GM12878 (cell line): ENCODE data around the gene NPBWR2. TPM values are rescaled to one million over a fixed set of nuclear protein-coding genes. Genes with fewer than 3 reads are reported as not detected.

ENCODE experiments used
- ATAC-seq: fragments of 200-7000 bp; cut with Tn5 transposase; 3 replicates; pipeline ENCODE4 v1.9.1; 2020; ENCODE audit warnings: mild to moderate bottlenecking, moderate library complexity
- BruUV-seq: library from RNA; stranded (reverse); fragments of 400-500 nt; replicated peaks from 2 replicates; lab custom pipeline; 2021; lab: Mats Ljungman, UMichigan
- CTCF ChIA-PET: fragments of 300-600 bp; sonication (Branson Sonifier 250); formaldehyde crosslinking; extraction: SDS; loops from one replicate; lab custom pipeline; 2021; ENCODE audit warnings: inconsistent platforms; lab: Yijun Ruan, JAX
- POLR2A ChIA-PET: fragments of 350-600 bp; formaldehyde crosslinking; extraction: SDS; loops from one replicate; lab custom pipeline; 2021; ENCODE audit warnings: inconsistent platforms; lab: Charles Lee
- RAD21 ChIA-PET: fragments of 300-600 bp; sonication (Branson Sonifier 250); formaldehyde crosslinking; loops from one replicate; lab custom pipeline; 2023; ENCODE audit warnings: antibody characterized with exemption; ENCODE audit not compliant: unreplicated experiment; lab: Charles Lee
- SMC1A ChIA-PET: fragments of 300-600 bp; sonication (Branson Sonifier 250); formaldehyde crosslinking; loops from one replicate; lab custom pipeline; 2023; ENCODE audit not compliant: unreplicated experiment, uncharacterized antibody; lab: Charles Lee
- DNase-seq: peaks from one replicate; pipeline ENCODE4 v3.0.0-alpha.2; 2011; ENCODE audit warnings: low read depth, low spot score
- FAIRE-seq: peaks from 3 replicates; lab custom pipeline; 2011; peaks lifted over from hg19 to GRCh38; lab: Jason Lieb, UNC
- H2AFZ ChIP-seq: 2 replicates; pipeline ENCODE4 v1.6.0; 2011; ENCODE audit warnings: low read depth, low read length, control low read depth; ENCODE audit not compliant: control insufficient read depth
- H3K27ac ChIP-seq: 2 replicates; pipeline ENCODE4 v1.5.1; 2011; ENCODE audit warnings: control low read depth; ENCODE audit not compliant: control insufficient read depth, insufficient read depth
- H3K27me3 ChIP-seq, 2 experiments: replicated peaks in 1 of 2; 2 replicates each; pipeline versions ENCODE4 v1.6.0 to v1.6.1; 2011; ENCODE audit warnings: low read length in 1 of 2; ENCODE audit not compliant: control insufficient read depth in 2 of 2, insufficient read depth in 2 of 2
- H3K36me3 ChIP-seq, 2 experiments: 2 replicates each; pipeline ENCODE4 v1.5.1; 2011; ENCODE audit warnings: low read length in 1 of 2; ENCODE audit not compliant: control insufficient read depth in 2 of 2, insufficient read depth in 2 of 2
- H3K4me1 ChIP-seq: 2 replicates; pipeline ENCODE4 v1.6.1; 2011; ENCODE audit warnings: mild to moderate bottlenecking, low read length, moderate library complexity, mixed read lengths; ENCODE audit not compliant: control insufficient read depth, insufficient read depth
- H3K4me2 ChIP-seq: 2 replicates; pipeline ENCODE4 v1.6.0; 2011; ENCODE audit warnings: control low read depth; ENCODE audit not compliant: control insufficient read depth, insufficient read depth
- H3K4me3 ChIP-seq: fragments of 200-600 bp; sonication (generic); 2 replicates; pipeline ENCODE4 v1.5.1; 2016
- H3K79me2 ChIP-seq: 2 replicates; pipeline ENCODE4 v1.6.0; 2011; ENCODE audit warnings: low read length; ENCODE audit not compliant: control insufficient read depth, insufficient read depth
- H3K9ac ChIP-seq: 2 replicates; pipeline ENCODE4 v1.8.0; 2011; ENCODE audit warnings: low read length, control low read depth, mixed read lengths; ENCODE audit not compliant: control insufficient read depth, insufficient read depth
- H3K9me3 ChIP-seq: replicated peaks from 3 replicates; pipeline ENCODE4 v1.5.1; 2011; ENCODE audit warnings: mild to moderate bottlenecking, low read length; ENCODE audit not compliant: control insufficient read depth, insufficient read depth
- H4K20me1 ChIP-seq: 2 replicates; pipeline ENCODE4 v1.6.0; 2011; ENCODE audit not compliant: control insufficient read depth, insufficient read depth
- WGBS: methylation state at CpG from one replicate; pipeline ENCODE4 v1.1.6; 2016; ENCODE audit warnings: low lambda C conversion rate; ENCODE audit not compliant: insufficient replicate concordance, insufficient coverage; ENCODE audit errors: missing lambda C conversion rate; 5-methylcytosine and 5-hydroxymethylcytosine counted together
- in situ Hi-C: fragments of 300-500 bp; cut with MboI; formaldehyde crosslinking; loops from 9 replicates; pipeline ENCODE4 v1.14.3; 2018; ENCODE audit warnings: mixed read lengths
- intact Hi-C: fragments of 100-400 bp; cut with micrococcal nuclease; formaldehyde crosslinking; loops from one replicate; pipeline ENCODE4 v1.14.2; 2022; ENCODE audit not compliant: unreplicated experiment
- polyA plus RNA-seq, 11 experiments: library from polyadenylated mRNA; depleted of rRNA in 4 of 11; unstranded in 6 of 11; stranded (reverse) in 5 of 11; fragments of >200 nt; fragmentation: Nextera tagmentation in 4 of 11; fragmentation: Illumina TruSeq in 1 of 11; extraction: Ambion mirVana in 4 of 11; extraction: Trizol in 1 of 11; gene quantifications; 1 replicate in 1 of 11; 2 replicates in 10 of 11; pipeline versions ENCODE4 v1.2.1 to v1.2.3, GENCODE V29; 2011 to 2016; ENCODE audit warnings: inconsistent platforms in 2 of 11, missing spikeins in 2 of 11, low read depth in 1 of 11
- total RNA-seq, 4 experiments: library from RNA; depleted of rRNA in 3 of 4; stranded (reverse); fragments of >200 nt in 3 of 4; fragmentation: Illumina TruSeq in 1 of 4; extraction: Trizol in 1 of 4; gene quantifications; 2 replicates each; pipeline versions ENCODE4 v1.2.1 to v1.2.3, GENCODE V29; 2013 to 2021
- TF ChIP-seq, protein P1 (sequence below): IDR thresholded peaks from 2 replicates; pipeline ENCODE4 v1.6.1; 2012; ENCODE audit warnings: low read length, inconsistent platforms
- TF ChIP-seq, protein P2 (sequence below): fragments of 450-650 bp; IDR thresholded peaks from 2 replicates; pipeline ENCODE4 v1.6.1; 2016; ENCODE audit warnings: mild to moderate bottlenecking
- TF ChIP-seq, protein P3 (sequence below): fragments of 150-350 bp; IDR thresholded peaks from 2 replicates; pipeline ENCODE4 v1.6.1; 2014; ENCODE audit warnings: mild to moderate bottlenecking, low read depth, low read length

NPBWR2 gene
- total and polyA plus RNA-seq, 10 of the 15 experiments (the other 5 are each of a cell fraction or from before 2014, with no cell fraction given) = not detected

DNA sequence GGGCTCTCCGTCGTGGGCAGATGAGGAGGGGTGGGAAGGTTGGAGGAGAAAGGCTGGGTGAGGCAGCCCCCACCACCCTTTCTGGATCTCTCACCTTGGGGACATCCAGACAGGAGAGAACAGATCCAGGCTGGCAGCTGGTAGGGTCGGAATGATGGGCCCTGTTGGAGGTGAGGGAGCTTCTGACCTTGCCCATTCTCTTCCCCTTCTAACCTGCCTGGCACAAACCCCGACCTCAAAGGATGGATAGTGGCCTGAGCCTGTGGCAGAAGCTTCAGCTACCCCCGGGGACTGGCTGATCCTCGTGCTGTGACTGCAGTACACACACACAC is 6.0 kb upstream of the NPBWR2 start (continued):
- TF ChIP-seq, protein P1, sequence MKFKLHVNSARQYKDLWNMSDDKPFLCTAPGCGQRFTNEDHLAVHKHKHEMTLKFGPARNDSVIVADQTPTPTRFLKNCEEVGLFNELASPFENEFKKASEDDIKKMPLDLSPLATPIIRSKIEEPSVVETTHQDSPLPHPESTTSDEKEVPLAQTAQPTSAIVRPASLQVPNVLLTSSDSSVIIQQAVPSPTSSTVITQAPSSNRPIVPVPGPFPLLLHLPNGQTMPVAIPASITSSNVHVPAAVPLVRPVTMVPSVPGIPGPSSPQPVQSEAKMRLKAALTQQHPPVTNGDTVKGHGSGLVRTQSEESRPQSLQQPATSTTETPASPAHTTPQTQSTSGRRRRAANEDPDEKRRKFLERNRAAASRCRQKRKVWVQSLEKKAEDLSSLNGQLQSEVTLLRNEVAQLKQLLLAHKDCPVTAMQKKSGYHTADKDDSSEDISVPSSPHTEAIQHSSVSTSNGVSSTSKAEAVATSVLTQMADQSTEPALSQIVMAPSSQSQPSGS = no peak
- TF ChIP-seq, protein P2, sequence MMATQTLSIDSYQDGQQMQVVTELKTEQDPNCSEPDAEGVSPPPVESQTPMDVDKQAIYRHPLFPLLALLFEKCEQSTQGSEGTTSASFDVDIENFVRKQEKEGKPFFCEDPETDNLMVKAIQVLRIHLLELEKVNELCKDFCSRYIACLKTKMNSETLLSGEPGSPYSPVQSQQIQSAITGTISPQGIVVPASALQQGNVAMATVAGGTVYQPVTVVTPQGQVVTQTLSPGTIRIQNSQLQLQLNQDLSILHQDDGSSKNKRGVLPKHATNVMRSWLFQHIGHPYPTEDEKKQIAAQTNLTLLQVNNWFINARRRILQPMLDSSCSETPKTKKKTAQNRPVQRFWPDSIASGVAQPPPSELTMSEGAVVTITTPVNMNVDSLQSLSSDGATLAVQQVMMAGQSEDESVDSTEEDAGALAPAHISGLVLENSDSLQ = no peak
- TF ChIP-seq, all 136 proteins: peak for 0

DNA sequence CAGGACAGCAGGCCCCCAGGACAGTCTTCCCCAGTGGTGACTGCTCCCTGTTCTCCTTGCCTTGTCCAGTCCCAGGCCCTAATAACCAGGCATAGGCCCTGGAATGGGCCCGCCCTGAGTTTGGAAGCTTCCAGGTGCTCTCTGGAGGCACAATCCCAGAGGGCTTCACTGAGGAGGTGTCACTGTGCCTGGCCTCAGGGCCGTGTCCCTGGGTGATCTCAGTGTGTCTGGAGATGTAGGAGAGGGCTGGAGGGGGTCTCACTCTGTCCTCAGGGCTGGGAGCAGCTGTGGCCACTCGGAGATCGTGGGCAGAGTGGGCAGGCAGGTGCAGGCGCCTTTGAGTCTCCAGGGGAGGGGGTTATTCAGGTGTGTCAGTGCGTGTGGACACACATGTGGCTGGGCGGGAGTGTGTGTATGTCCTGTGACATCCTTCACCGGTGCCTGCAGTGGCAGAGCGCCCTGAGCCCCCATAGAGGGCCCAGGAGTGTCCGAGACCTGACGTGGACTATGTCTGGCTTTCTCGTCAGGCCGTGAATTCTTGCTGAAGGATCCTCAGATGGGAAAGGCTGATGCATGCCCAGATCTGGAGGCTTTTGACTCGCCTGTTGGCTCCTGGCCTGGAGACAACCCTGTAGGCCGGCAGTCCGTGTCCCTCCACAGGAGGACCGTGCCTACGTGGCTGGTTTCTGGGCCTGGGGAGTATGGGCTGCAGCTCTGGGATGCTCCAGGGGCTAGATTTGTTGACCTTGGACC is 5.5 kb upstream of the NPBWR2 start:
- SMC1A ChIA-PET = interaction anchor here (0.8 to 2.3 kb wide), 3 partner anchors 10 to 30 kb away, joined by 3 to 7 read pairs (median 3); partner anchors contain the start of gene LKAAEAR1
- H3K9me3 ChIP-seq = no peaks in the 10 kb centered on the region
- in situ Hi-C loops = no loop called here
- TF ChIP-seq, protein P3, sequence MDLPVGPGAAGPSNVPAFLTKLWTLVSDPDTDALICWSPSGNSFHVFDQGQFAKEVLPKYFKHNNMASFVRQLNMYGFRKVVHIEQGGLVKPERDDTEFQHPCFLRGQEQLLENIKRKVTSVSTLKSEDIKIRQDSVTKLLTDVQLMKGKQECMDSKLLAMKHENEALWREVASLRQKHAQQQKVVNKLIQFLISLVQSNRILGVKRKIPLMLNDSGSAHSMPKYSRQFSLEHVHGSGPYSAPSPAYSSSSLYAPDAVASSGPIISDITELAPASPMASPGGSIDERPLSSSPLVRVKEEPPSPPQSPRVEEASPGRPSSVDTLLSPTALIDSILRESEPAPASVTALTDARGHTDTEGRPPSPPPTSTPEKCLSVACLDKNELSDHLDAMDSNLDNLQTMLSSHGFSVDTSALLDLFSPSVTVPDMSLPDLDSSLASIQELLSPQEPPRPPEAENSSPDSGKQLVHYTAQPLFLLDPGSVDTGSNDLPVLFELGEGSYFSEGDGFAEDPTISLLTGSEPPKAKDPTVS = no peak
- no peak overlapping the region for H3K27ac ChIP-seq
- intact Hi-C loops = no loop called here
- no peaks in the 10 kb centered on the region; the same call in 1 of the 2 replicates for H3K4me1 ChIP-seq
- ATAC-seq (no peak), FAIRE-seq (no peak), DNase-seq (no peak)
- peaks cover 0 to 3% of the 10 kb centered on the region in 2 experiments; a peak in 1 of 4 replicates for H3K27me3 ChIP-seq
- no peak overlapping the region for H3K4me3 ChIP-seq
- CTCF ChIA-PET = interaction anchor here (1.0 to 2.3 kb wide), 3 partner anchors 10 to 13 kb away, joined by 3 to 16 read pairs (median 4); no protein-coding TSS in a partner anchor
- H2AFZ ChIP-seq = no peak overlapping the region
- 30% methylated on average over 18 of the region's 18 CpGs for WGBS
- H3K36me3 ChIP-seq = no peaks in the 10 kb centered on the region
- no peak overlapping the region for H3K9ac ChIP-seq
- no peaks in the 10 kb centered on the region for H4K20me1 ChIP-seq
- RAD21 ChIA-PET = interaction anchor here (0.9 to 4.9 kb wide), 4 partner anchors 13 to 75 kb away, joined by 3 to 16 read pairs (median 4); partner anchors contain the start of gene LKAAEAR1
- no TSS peak for BruUV-seq
- H3K4me2 ChIP-seq = no peak overlapping the region
- no peaks in the 10 kb centered on the region for H3K79me2 ChIP-seq
- POLR2A ChIA-PET = interaction anchor here (0.5 kb wide), 1 partner anchor 256 kb away, joined by 3 read pairs; no protein-coding TSS in a partner anchor
